GM21723 (cell line): ENCODE data around the gene OR52N2.

Experiments used
- ATAC-seq: cut with Tn5 transposase; IDR thresholded peaks from one replicate; pipeline ENCODE4 v1.9.1; 2021; ENCODE audit warnings: mild to moderate bottlenecking, moderate library complexity; ENCODE audit not compliant: unreplicated experiment

OR52N2 gene

GRCh38 chr11:5808500-5809121 lies at the start of gene OR52N2:
TSS of gene OR52N2 (plus strand) at chr11:5808924. CDS start at chr11:5820336, 11,412 bp downstream.
- peak; percentile 94 for ATAC-seq

- no peak for ATAC-seq
Observed at GRCh38 chr11:5767056-5767455, 41.7 kb upstream of the OR52N2 start.

- ATAC-seq, result no peak
Observed at GRCh38 chr11:5783255-5783654, 25.5 kb upstream of the OR52N2 start, which contains the start of gene OR52N5. TSS of gene OR52N5 (minus strand) at chr11:5783355. CDS start at chr11:5778634, 4,721 bp downstream.

DNA sequence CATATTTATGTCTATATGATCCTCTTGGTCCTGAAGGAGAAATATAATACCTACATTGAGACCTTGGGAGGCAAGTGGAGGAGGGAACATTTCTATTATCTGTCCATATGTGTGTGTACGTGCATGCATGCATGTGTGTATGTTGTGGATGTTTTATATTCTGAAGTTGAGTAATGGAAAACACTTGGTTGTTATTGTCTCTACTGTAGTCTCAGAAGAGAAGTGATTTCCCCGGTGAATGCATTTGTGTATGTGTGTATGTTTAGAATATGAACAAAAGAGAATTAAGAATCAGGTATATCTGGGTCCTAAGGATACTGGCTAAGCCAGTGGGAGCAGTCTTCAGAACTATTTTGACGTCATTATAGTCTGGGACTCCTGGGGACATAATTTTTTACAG lies 17.6 kb upstream of the OR52N2 start, which contains the start of gene OR52N1:
Gene OR52N1, minus strand, starts transcription at position 101 of the 400 bp plus-strand sequence. CDS start 2,449 bp downstream, outside the sequence.
- ATAC-seq, result no peak

- ATAC-seq, result no peak
Observed at GRCh38 chr11:5796541-5796940, 12.2 kb upstream of the OR52N2 start.

GRCh38 chr11:5803982-5804381 lies 4.7 kb upstream of the OR52N2 start:
- no peak for ATAC-seq

- ATAC-seq, result no peak
Observed at GRCh38 chr11:5807580-5807979, 1.1 kb upstream of the OR52N2 start.

DNA sequence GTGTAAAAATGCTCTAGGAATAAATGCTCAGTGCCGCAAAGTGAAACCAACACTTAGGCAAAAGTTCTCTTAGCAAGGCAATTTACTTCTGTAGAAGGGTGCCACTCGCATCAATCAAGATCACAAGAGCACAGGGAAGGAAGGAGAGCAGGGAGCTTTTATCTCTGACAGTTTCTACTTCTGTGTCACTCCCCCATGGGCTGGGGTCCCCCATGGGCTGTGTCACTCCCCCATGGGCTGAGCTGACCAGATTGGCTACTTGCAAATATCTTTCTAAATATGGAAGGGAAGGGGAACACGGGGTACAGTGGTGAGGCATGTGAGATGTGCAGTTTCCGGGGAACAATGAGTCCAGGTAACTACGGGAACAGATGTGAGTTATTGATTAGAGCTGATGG lies 397 bp downstream of the OR52N2 start:
- peak; percentile 37 for ATAC-seq

DNA sequence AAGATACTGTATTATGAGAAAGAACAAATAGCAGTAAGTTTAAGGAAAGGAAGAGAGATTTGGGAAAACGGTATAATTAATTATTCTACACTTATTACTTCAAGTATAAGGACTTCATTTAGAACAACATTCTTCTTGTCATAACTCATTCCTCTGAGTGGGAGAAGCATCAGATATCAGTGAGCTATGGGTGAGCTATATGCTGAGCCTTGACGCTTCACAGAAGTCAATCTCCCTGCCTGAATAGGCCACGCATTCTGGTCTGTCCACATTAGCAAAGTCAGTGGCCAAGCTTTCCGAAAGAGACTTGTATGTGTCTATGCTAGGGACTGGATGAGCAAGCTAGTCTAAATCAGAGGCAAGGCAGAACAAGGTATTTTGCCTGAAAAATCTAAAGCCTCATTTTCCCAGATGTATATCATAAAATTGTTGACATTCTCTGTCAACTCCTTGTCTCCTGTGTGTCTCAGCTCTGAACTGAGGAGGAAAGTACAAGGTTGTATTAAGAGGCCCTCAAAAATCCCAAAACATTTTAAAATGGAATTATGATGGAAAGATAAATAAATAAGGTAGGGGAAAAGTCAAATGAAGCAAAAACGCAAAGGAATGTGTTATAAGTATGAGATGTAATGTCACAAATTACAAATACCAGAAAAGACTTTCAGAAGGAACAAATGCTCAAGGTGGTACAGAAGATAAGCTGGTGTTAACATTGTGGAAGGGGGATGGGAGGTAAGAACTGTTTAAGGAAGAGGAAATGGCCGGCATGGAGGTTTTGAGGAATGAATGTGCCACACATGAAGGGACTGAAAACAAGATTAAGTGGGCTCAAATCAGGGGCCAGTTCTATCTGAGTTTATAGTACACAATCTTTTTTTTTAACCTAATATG lies 1.4 kb downstream of the OR52N2 start:
- no peak for ATAC-seq

DNA sequence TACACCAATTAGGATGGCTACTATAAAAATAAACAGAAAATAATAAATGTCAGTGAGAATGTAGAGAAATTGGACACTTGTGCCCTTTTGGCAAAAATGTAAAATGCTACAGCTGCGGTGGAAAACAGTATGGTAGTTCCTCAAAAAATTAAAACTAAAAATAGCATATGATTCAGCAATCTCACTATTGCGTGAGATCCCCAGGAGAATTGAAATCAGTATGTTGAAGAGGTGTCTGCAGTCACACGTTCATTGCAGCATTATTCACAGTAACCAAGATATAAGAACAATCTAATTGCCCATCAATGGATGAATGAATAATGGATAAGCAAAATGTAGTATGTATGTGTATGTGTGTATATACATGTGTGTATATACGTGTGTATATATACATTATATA lies 6.8 kb downstream of the OR52N2 start:
- no peak for ATAC-seq

DNA sequence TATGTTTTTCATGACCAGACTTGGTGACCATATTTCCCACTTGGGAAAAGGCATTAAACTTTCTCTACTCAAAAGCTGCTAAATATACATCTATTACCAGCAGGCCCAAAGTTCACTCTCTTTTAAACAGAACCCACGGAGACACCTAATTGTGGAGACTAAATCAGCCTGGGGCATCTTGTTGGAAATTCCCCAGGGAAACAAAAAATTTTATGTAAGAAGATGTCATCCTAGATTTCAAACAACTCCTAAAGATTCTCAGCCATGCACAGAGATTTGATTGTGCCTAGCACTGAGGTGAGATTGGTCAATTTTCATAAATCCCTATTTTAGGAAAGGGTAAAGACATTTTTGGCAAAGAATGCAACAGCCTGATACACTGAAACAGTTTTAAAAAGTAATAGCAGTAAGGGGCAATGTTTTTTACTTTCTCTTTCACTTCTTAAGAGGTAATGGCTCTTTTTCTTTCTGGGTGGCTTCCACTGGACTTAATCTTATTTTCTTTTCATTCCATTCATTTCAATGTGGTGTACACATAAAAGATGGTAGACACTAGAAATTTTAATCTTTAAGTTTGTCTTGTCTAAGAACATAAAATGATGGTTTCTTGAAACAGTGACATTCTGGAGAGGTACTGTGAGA lies 9.6 kb downstream of the OR52N2 start:
- peak; percentile 64 for ATAC-seq

GRCh38 chr11:5831196-5831829 lies 22.6 kb downstream of the OR52N2 start:
- ATAC-seq, result no peak

DNA sequence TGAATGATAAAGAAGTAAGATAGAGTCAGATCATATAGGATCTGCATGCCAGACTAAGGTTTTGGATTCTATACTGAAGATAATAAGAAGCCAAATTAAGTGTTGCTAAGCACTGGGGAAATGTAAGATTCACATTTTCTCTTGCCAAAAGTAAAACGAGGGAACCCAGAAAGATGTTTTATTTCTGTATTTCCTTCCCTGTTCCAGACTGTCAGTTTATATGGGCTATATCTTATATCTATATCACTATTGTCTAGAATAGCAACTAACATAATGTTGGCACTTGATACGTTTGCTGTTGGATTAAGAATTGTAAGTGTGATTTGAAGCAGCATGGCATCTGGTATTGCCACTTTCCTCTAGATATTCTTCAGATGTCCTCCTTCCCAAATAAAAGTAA lies 24.7 kb downstream of the OR52N2 start:
- ATAC-seq, result no peak

- no peak for ATAC-seq
Observed at GRCh38 chr11:5837695-5838094, 29.0 kb downstream of the OR52N2 start.

DNA sequence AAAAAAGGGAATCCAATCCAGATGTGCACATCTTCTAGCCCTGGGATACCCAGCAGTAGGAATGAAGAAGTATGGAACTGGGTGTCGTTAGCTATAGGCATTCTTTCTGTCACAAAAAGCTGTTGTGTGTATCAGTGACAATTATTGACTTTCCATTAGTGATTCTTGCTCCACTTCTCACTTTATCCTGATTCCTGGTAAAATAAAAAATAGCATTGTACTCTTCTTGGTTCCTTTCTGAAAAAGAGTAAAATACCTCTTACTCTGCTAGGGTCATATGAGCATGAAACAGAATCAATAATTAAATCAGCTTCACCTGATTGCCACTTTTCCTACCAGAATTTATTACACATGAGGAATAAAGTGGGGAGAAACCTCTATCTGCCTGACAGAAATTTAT lies 33.1 kb downstream of the OR52N2 start, which contains the start of gene OR52E6:
Gene OR52E6, minus strand, starts transcription at position 101 of the 400 bp plus-strand sequence. Its CDS starts 0 bp downstream, at position 101.
- no peak for ATAC-seq

- ATAC-seq, result no peak
Observed at GRCh38 chr11:5846701-5847100, 38.0 kb downstream of the OR52N2 start.

DNA sequence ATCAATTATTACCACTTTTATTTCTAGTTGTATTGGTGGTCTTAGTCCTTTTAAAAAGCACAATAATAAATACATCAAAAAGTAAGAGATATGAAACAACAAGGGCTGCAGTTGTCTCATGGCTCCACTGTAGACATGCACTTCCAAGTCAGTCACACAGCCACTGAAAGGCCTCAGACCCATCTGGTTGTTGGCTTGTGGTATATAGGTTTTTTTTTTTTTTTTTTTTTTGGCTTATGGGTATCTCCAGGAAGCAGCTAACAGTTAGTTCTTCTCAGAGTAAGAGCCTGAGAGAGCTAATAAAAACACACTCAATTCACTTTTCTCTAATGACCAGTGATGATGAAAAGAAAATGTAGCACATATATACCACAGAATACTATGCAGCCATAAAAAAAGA lies 39.0 kb downstream of the OR52N2 start:
- no peak for ATAC-seq

DNA sequence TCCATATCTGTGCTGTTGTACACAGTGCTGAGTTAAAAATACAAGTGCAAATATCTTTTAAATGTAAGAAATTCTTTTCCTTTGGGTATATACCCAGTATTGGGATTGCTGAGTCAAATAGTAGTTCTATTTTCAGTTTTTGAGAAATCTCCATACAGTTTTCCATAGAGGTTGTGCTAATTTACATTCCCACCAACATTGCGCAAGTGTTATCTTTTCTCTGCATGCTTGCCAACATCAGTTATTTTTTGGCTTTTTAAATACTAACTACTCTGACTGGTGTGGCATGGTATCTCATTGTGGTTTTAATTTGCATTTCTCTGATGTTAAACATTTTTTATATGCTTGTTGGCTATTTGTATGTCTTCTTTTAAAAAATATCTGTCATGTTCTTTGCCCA lies 42.3 kb downstream of the OR52N2 start:
- ATAC-seq, result no peak

- ATAC-seq, result no peak
Observed at GRCh38 chr11:5857590-5857989, 48.9 kb downstream of the OR52N2 start, which contains the start of gene OR52E8. TSS of gene OR52E8 (minus strand) at chr11:5857690. CDS start at chr11:5857690, 0 bp downstream.

- ATAC-seq, result no peak
Observed at GRCh38 chr11:5865826-5866225, 57.1 kb downstream of the OR52N2 start.
